Measurements from ENCODE around the gene OSBPL10.

OSBPL10 gene

DNA sequence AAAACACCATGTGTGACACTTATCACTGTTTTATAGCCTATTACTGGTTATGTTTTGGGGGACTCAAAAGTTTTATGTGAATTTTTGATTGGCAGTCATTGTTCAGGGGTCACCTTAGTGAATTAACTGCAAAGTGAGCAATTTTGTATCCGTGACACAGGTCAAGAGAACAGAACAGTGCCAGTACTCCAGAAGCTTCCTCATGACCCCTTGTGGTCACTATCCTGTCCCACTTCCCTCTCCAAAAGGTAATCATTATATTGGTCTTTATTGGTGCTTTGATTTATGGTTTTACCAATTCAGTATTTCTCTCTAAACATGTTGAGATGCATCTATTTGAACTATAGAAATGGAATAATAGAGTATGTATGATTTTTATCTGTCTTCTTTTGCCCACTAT is 341.2 kb downstream of the OSBPL10 start:
- DNase-seq, result no peak

DNA sequence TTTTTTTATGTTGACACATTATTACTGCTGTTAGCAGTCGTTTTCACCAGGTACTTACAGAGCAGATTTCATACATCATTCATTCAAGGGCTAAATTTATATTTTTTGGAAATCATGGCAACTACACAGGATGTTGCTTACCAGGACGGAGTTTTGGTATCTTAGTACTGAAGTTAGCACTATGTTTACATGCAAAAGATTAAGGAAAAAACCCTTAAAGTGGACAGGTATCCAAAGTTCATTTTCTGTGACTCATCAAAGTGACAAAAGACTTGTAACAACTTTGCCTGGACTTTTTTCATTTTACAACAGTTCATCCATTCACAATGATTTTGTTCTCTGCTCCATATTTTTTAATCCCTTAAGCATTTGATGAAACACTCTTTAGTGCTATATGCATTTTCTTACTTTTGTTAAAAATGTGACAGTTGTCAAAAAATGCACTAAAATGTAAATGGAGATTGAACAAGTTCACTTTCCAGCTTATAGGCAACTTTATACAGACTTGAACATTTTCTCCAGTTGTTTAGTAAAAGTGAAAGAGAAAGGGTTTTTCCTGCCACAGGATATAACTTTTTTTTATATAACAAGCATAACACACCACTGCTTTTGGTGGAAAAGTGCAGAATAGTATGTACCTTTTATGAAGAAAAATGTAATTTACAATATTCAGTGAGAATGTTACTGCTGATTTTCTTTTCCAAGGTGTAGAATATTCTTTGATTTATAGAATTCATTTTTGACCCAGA is 344.2 kb downstream of the OSBPL10 start:
- peak in 1 of 2 donors; percentile 42 for DNase-seq

DNA sequence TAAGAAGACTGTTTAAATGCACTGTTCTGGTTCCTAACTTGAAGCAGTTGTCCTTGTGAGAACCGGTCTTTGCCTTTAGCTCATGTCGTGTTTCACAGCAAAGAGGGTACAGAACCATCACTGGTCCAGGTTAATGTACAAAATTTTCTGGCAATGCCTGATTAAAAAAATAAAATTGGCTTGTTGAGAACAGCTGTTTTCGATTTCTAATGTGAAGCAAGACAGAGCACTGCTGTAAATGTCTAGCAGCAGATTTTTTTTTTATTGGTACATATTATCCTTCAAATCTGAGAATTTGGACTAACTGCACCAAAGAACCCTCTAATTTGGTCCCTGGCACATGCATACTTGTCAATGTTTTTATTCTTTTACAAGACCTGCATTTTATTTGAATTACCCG is 345.0 kb downstream of the OSBPL10 start:
- DNase-seq, result no peak

DNA sequence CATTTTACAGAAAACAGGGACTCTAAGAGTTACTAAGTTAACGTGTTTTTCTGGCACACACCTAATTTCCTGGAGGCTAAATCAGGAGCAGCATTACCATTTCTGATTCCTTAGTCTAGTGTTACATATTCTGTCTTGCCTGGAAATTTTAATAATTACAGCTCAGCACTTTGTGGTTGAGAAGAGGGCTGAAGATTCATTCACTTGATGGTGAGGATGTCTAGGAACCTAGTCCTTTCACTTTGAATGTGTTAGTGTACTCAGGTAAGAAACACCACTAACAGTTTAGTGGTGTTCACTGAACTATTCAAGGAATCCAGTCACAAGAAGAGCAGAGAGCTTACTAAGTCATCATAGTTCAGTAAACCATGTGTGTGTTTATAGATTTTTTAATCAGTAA is 345.5 kb downstream of the OSBPL10 start:
- DNase-seq, result peak in 1 of 2 donors; percentile 13

DNA sequence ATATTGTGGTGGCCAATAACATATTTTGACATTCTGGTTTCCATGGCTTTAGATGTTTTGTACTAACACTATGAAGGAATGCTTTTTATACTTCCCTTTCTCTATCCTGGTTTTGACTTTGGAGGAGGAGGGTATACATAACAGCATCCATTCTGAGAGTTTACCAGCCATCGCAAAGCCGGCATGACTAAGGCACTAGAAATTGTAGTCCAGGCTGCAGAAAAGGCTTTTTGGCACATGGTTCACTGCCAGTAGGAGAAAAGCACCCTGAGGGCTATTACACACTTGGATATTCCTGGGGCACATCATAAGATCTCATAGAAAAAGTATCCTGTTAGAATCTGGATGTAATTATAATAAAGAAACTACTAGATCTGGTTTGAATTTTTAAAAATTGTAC is 346.6 kb downstream of the OSBPL10 start:
- DNase-seq, result no peak

DNA sequence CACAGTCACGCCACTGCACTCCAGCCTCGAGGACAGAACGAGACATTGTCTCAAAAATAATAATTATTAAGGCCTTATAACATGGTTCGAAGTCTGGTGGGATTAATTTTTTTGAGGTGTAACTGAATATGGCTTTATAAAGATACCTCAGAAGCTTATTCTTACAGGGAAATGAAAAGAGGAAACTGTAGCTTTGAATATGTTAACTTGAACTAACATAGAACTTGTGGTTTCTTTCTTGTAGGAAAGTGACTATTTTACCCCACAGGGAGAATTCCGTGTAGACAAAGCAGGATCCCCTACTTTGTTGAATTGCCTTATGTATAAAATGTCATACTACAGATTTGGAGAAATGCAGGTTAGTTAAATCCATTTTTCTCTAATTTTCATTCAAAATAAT is 352.0 kb downstream of the OSBPL10 start:
- DNase-seq, result no peak

DNA sequence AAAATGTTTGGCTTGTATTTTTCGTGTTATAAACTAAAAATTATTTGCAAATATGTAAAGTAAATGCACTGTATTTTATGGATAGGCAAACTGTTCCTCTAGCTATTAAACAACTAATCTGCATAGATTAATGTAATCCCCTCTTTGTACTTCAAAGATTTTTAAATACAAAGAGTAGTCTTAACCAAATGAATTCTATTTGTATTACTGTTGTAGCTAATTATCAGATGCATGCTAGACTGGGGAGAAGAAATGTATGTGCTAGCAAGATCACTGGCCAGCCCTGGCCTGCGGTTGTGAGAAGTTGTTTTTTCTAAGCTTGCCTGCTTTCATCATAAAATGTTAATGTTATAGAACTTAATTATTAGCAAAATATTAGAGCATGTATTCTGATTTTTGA is 355.7 kb downstream of the OSBPL10 start:
- DNase-seq, result no peak

DNA sequence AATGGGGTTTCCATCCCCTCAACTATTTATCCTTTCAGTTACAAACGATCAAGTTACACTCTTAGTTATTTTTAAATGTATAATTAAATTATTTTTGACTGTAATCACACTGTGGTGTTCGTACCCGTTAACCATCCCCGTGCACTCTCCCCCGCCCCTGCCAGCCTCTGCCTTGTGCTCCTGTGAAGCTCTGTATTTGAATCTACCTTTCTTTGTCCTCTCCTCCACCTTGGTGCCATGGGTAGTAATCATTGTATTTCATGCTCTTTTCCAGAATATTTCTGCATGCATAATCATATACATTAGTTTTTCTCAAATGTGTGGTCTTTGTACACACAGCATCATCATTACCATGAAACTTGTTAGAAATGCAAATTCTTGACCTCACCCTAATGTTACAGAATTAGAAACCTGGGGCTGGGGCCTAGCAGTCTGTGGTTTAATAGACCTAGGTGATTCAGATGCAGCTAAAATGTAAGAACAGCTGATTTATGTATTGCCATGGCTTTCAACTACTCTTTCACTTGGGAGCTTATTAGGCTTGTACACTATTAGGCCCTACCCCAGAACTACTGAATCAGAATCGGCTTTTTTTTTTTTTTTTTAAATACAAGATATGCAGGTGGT is 356.9 kb downstream of the OSBPL10 start:
- DNase-seq, result no peak

DNA sequence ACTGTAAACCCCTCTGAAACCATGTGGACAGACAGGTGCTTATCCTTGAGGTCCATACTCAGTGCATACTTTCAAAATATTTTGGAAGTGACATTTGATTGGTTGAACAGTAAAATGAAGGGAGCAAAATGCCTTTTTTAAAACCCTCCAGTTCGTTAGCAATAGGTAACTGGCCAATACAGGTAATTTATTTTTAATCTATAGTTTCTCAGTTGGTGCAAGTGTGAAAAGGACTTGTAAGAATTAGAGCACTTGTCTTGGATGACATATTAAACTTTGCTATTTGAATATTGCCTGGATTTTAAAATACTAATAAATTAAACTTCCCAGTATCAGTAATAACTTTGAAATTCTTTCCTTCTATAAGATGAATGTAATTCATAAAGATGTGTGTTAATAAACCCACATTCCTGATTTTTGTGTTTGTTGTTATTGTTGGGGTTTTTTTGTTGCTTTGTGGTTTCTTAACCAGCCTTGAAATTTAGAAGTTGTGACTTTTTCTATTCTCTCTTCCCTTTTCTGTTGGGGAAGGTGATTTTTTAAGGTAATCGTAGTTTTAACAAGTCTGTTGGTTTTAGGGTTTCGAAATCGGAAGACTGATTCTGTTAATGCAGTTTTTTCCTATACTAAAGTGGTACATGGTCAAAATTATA is 358.3 kb downstream of the OSBPL10 start:
- no peak for DNase-seq

DNA sequence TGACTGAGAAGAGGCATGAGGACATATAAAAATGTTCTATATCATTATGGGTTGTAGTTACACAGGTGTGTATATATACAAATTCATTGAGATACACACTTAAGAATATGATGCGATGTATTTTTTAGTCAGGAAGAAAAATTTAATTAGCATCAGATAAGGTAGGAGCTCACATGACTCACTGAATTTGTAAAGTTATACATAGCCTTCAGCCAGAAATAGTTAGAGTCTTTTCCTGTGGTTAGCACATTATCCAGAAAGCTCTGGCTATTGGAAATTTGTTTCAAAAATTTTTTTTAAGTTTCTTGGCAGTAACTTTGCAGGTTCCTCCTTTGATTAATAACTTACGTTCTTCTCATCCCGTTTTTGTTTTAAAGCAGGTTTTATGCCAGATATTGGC is 359.7 kb downstream of the OSBPL10 start:
- DNase-seq, result no peak

DNA sequence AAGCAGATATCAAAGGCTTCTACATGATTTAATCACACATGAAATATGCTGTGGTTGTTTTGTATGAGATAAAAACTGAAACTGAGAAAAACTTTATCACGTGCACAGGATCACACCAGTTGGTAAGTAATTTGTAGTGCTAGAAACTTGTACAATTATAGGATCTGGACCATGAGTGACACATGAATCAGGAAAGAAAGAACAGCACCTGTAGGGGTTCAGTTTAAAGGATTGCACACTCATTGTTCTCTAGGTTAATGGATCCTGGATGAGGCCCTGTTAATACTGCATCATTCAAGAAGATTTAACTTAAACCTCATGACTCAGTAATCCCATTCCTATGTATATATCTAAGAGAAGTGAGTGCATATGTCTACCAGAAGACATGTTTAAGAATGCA is 360.4 kb downstream of the OSBPL10 start:
- no peak for DNase-seq

DNA sequence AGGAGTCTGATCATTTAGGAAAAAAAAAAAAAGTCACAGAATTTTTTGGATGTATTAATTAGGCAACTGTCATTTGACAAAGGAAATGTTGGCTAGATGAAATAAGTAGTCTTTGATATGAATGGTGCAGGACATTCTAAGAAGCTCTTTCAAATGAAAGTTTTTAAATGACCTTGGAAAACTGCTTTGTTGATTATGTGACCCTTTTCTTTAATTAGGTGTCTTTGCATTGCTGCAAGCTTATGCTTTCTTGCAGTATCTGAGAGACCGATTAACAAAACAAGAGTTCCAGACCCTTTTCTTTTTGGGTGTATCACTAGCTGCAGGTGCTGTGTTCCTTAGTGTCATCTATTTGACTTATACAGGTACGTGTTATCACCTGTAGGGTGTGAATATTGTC is 364.4 kb downstream of the OSBPL10 start:
- no peak for DNase-seq

DNA sequence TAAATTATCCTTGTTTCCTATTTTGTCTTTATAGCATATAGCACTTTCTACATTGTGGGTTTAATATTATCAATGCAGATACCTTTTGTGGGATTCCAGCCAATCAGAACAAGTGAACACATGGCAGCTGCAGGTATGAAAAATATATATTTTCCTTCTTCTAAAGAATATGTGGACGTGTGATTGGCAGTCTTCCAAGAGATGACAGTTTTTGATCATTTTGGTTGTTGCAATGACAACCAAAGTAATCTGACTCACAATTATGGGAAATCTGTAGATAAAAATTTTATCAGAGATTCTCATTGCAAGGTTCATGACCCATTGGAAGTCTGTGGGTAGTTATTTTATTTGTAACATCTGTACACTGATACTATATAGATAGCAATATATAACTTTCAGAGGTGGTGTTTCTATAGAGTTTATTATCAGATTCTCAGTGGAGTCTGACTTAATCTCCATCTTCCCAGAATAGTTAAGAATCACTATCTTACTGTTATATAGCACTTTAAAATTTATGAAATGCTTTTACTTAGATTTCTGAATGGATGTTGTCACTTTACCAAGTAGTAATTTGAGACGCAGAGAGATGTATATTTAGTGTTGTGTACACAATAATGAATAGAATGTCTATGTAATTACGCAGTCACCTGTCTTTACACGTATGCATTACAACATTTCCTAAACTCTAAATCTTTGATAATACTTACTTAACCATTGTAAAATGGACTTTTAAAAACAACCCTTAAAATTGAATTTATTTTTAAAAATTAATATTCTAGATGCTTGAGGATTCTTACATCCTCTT is 365.8 kb downstream of the OSBPL10 start:
- no peak for DNase-seq

DNA sequence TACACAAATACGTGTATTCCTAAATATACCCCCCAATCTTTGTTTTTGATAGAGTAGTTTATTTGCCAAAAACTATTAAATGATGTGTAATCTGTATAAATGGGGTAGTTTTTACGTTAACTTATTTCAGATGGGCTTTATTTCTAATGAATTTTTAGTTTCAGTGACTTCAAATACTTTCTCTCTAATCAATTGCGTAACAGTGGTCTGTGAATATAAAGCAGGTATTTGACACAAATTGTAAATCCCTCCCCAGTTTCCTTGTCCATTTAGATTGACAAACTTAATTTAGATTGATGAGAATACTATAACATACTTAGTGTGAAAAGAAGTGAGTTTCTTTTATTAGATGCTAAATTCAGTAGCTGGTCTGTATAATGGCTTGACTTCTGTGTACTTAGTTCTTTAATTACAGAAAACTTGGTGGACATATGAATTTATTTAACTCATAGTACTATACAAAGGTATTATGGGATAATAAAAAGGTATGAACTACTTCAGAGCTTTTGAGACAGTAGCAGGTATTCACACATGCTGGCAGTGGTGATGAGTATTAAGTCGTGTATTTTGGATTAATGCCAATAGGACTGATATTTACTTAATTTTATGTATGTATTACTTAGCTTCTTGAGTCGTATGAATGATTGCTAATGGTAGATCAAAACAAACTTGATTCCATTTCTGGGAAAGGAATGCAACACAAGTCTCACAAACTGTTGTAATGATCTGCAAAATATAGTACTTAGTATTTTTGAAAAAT is 366.7 kb downstream of the OSBPL10 start:
- no peak for DNase-seq

DNA sequence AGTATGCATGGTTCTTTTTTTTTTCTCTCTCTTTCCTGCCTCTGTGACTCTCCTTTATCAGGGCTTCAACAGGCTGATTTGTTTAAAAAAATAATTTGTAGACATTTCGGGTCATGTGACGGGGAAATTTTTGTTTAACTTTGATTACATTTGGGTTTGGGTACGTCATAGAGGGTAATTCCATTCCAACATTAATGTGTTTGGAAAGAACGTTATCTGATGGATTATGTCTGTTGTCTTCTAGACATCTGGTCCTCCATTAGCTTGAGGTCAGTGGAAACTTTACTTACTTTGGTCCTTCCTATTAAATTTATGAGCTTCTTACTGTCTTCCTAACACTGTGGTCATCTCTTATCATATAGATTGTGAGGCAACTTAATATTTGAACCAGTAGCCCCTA is 367.4 kb downstream of the OSBPL10 start:
- DNase-seq, result no peak

DNA sequence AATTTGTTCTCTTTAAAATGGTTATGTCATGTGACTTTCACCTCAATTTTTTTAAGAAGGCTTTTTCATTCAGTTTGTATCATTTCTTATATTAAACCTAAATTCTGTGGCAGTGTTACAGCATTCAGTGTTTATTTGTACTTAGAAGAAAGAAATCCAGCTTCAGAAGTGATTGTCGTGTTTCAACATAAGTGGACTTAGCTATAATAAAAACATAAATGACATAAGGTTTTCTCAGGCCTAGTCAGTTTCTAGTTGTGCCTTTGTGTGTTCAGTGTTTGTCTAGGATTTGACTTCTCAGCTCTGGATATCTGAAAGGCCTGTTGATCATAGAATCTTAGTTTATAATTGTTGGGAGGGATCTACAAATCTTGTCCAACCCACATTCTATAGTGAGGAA is 367.9 kb downstream of the OSBPL10 start:
- DNase-seq, result no peak

Measured in CD4-positive, alpha-beta T cell treated with Interleukin-4 for 1 hour (primary cell).